A549 (cell line): Measurements from ENCODE around the gene LARGE1. TPM values are rescaled to one million over a fixed set of nuclear protein-coding genes. Genes with fewer than 3 reads are reported as not detected.

Experiments used
- ATAC-seq, 2 experiments: fragments of 200-7000 bp in 1 of 2; fragments of >200 bp in 1 of 2; cut with Nextera tagmentation in 1 of 2; cut with Tn5 transposase in 1 of 2; 3 replicates each; pipeline versions ENCODE4 v1.8.0 to v1.9.1; 2018 to 2020; ENCODE audit warnings: mild to moderate bottlenecking in 1 of 2, moderate library complexity in 1 of 2
- CTCF ChIA-PET: fragments of 300-600 bp; sonication (Branson Sonifier 250); formaldehyde crosslinking; extraction: SDS; loops from one replicate; lab custom pipeline; 2021; ENCODE audit warnings: antibody characterized with exemption, inconsistent platforms; lab: Yijun Ruan, JAX
- POLR2A ChIA-PET: fragments of 350-600 bp; formaldehyde crosslinking; extraction: SDS; loops from one replicate; lab custom pipeline; 2021; ENCODE audit warnings: antibody characterized with exemption, inconsistent platforms; lab: Yijun Ruan, JAX
- DNase-seq, 2 experiments: peaks; one replicate each; pipeline versions ENCODE4 v3.0.0 to v3.0.0-alpha.2; 2011 to 2016; ENCODE audit warnings: low read depth in 1 of 2, low spot score in 1 of 2
- FAIRE-seq: peaks from 2 replicates; lab custom pipeline; 2011; peaks lifted over from hg19 to GRCh38; lab: Jason Lieb, UNC
- H3K27ac ChIP-seq, 2 experiments: fragments of >200 bp; sonication (Bioruptor Twin); formaldehyde crosslinking; 3 replicates each; pipeline ENCODE4 v1.5.1; 2016 to 2017
- H3K4me1 ChIP-seq: fragments of >200 bp; sonication (Bioruptor Twin); formaldehyde crosslinking; 3 replicates; pipeline ENCODE4 v1.6.1; 2016
- H3K4me2 ChIP-seq: fragments of >200 bp; sonication (Bioruptor Twin); formaldehyde crosslinking; 3 replicates; pipeline ENCODE4 v1.6.1; 2016
- H3K4me3 ChIP-seq: fragments of >200 bp; sonication (Bioruptor Twin); formaldehyde crosslinking; 3 replicates; pipeline ENCODE4 v1.5.1; 2016
- H3K9me3 ChIP-seq: fragments of >200 bp; sonication (Bioruptor Twin); formaldehyde crosslinking; 3 replicates; pipeline ENCODE4 v1.6.1; 2016
- BHLHE40 ChIP-seq: IDR thresholded peaks from 2 replicates; pipeline ENCODE4 v1.6.1; 2012; ENCODE audit warnings: low read depth, low read length, inconsistent platforms
- CBX2 ChIP-seq: fragments of 200-600 bp; sonication (generic); IDR thresholded peaks from 2 replicates; pipeline ENCODE4 v1.6.1; 2016; ENCODE audit warnings: low read depth, mild to moderate bottlenecking, borderline replicate concordance
- EHMT2 ChIP-seq: fragments of 200-600 bp; sonication (generic); IDR thresholded peaks from 2 replicates; pipeline ENCODE4 v1.6.1; 2016; ENCODE audit warnings: antibody characterized with exemption, low read depth, mild to moderate bottlenecking, moderate library complexity
- ESRRA ChIP-seq: fragments of 150-350 bp; IDR thresholded peaks from 2 replicates; pipeline ENCODE4 v1.6.1; 2014; ENCODE audit warnings: mild to moderate bottlenecking, low read length, borderline replicate concordance
- GATA3 ChIP-seq: IDR thresholded peaks from 2 replicates; pipeline ENCODE4 v1.6.1; 2012; ENCODE audit warnings: borderline replicate concordance
- HOXA7 ChIP-seq: fragments of 250-450 bp; sonication (Bioruptor Pico); IDR thresholded peaks from 2 replicates; pipeline ENCODE4 v1.5.0; 2020; ENCODE audit warnings: mild to moderate bottlenecking, moderate library complexity
- HOXB13 ChIP-seq: fragments of 250-450 bp; sonication (Bioruptor Pico); IDR thresholded peaks from 2 replicates; pipeline ENCODE4 v1.5.0; 2020; ENCODE audit warnings: low read depth, mild to moderate bottlenecking, moderate library complexity
- HOXB5 ChIP-seq: fragments of 250-450 bp; sonication (Bioruptor Pico); IDR thresholded peaks from 2 replicates; pipeline ENCODE4 v1.5.0; 2020; ENCODE audit warnings: mild to moderate bottlenecking, moderate library complexity
- JUN ChIP-seq, 2 experiments: fragments of >200 bp; sonication (Bioruptor Twin); formaldehyde crosslinking; IDR thresholded peaks; 2 replicates in 1 of 2; 3 replicates in 1 of 2; pipeline ENCODE4 v1.6.1; 2016 to 2017
- JUNB ChIP-seq: fragments of >200 bp; sonication (Bioruptor Twin); formaldehyde crosslinking; IDR thresholded peaks from 2 replicates; pipeline ENCODE4 v1.6.1; 2016
- MAZ ChIP-seq: fragments of 150-350 bp; IDR thresholded peaks from 2 replicates; pipeline ENCODE4 v1.6.1; 2014; ENCODE audit warnings: antibody characterized with exemption, low read depth, low read length, borderline replicate concordance
- PHF8 ChIP-seq: fragments of 200-600 bp; sonication (generic); IDR thresholded peaks from 2 replicates; pipeline ENCODE4 v1.6.1; 2016; ENCODE audit warnings: low read depth, mild to moderate bottlenecking, antibody characterized with exemption, moderate library complexity, borderline replicate concordance
- POLR2AphosphoS2 ChIP-seq: conservative IDR thresholded peaks from 2 replicates; pipeline ENCODE4 v1.6.1; 2012; ENCODE audit warnings: low read length, improper control_type of control experiment, inconsistent platforms
- RFX5 ChIP-seq: fragments of 450-650 bp; IDR thresholded peaks from 2 replicates; pipeline ENCODE4 v1.7.1; 2014; ENCODE audit warnings: antibody characterized with exemption, mild to moderate bottlenecking, moderate library complexity
- RNF2 ChIP-seq: fragments of 200-600 bp; sonication (generic); IDR thresholded peaks from 2 replicates; pipeline ENCODE4 v1.6.1; 2016; ENCODE audit warnings: low read depth, mild to moderate bottlenecking, antibody characterized with exemption, moderate library complexity, borderline replicate concordance
- SREBF2 ChIP-seq: fragments of 450-650 bp; IDR thresholded peaks from 2 replicates; pipeline ENCODE4 v1.6.1; 2014; ENCODE audit warnings: mild to moderate bottlenecking, moderate library complexity
- ZNF302 ChIP-seq: fragments of 250-450 bp; sonication (Bioruptor Pico); IDR thresholded peaks from 2 replicates; pipeline ENCODE4 v1.9.0; 2021; ENCODE audit warnings: inconsistent platforms, mild to moderate bottlenecking, moderate library complexity
- ZSCAN20 ChIP-seq: fragments of 250-450 bp; sonication (Bioruptor Pico); IDR thresholded peaks from 2 replicates; pipeline ENCODE4 v1.8.0; 2022; ENCODE audit warnings: mild to moderate bottlenecking, moderate library complexity
- WGBS: methylation state at CpG from one replicate; pipeline ENCODE4 v1.1.6; 2017; ENCODE audit errors: missing lambda C conversion rate; 5-methylcytosine and 5-hydroxymethylcytosine counted together
- polyA plus RNA-seq, 4 experiments: library from polyadenylated mRNA; depleted of rRNA in 3 of 4; stranded (reverse); fragments of >200 nt; fragmentation: RNase III in 1 of 4; extraction: RNeasy Plus Mini Kit Qiagen cat#74134 plus additional on column Dnase treatment in 1 of 4; gene quantifications; 2 replicates in 3 of 4; 3 replicates in 1 of 4; pipeline ENCODE4 v1.2.3, GENCODE V29; 2011 to 2017
- TF ChIP-seq, protein P1 (sequence below): IDR thresholded peaks from 2 replicates; pipeline ENCODE4 v1.6.1; 2012
- TF ChIP-seq, protein P2 (sequence below): IDR thresholded peaks from 2 replicates; pipeline ENCODE4 v1.6.1; 2012; ENCODE audit warnings: low read depth, borderline replicate concordance
- TF ChIP-seq, protein P3 (sequence below): fragments of 450-650 bp; IDR thresholded peaks from 2 replicates; pipeline ENCODE4 v1.6.1; 2014; ENCODE audit warnings: antibody characterized with exemption
- TF ChIP-seq, protein P4 (sequence below): fragments of >200 bp; sonication (Bioruptor Twin); formaldehyde crosslinking; IDR thresholded peaks from 2 replicates; pipeline ENCODE4 v1.6.1; 2016
- TF ChIP-seq, protein P5 (sequence below): fragments of 250-450 bp; sonication (Bioruptor Pico); IDR thresholded peaks from 2 replicates; pipeline ENCODE4 v1.5.0; 2020; ENCODE audit warnings: low read depth, mild to moderate bottlenecking, moderate library complexity

The LARGE1 gene
- polyA plus RNA-seq, 2 of the 4 experiments (the other 2 are of a cell fraction), result 2.7 to 5.8 TPM

DNA sequence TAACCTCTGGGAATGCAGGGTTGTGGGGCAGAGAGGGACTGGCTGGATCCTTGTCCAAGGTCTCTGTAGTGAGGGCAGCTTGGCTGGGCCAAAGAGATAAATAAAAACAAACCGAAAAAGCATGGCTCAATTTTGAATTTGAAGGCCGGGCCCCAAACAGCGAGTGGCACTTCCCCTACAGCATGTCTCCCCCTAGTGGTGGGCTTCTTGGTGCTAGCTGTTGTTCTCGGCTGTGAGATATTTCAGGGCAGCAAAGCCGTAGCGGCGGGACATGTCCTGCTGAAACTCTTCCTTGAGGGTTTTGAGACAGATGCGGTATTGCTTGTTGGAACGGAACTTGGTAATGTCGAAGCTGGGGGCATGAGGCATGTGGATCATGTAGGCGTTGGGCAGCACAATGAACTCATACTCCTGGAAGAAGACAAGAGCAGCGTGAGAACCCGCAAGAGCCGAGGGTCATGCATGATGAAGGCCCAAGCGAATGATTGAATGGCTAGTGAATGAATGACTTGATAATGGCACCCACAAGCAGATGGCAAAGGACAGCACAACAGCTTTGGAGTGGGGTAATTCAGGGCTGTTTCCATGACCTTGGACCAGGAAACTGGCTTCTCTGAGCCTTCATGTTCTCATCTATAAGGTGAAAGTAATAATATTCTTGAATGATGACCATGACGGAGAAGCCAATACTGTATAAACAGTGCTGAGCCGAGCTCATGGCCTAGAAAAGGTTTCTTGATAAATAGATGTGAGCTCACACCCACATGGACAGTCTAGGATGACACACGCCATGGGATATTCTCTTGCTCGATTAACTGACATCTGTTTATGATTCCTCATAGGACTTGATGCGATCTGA is 645.8 kb downstream of the LARGE1 start:
- FAIRE-seq (no peak), DNase-seq (peak in 1 of 2 experiments; percentile 22), ATAC-seq (peak in 1 of 2 experiments; percentile 47; a peak in 1 of 6 replicates)
- ChIA-PET POLR2A (no interaction called here), CTCF (interaction anchor here (0.9 to 2.4 kb wide), 4 partner anchors 9 to 284 kb away, joined by 3 to 6 read pairs (median 3); no protein-coding TSS in a partner anchor)
- TF ChIP-seq MAZ (no peak), ZSCAN20 (CRISPR knock-in tag) (no peak), ZNF302 (CRISPR knock-in tag) (no peak), RNF2 (no peak), POLR2AphosphoS2 (no peak), EHMT2 (no peak), BHLHE40 (no peak), HOXA7 (no peak)
- TF ChIP-seq, protein P1, sequence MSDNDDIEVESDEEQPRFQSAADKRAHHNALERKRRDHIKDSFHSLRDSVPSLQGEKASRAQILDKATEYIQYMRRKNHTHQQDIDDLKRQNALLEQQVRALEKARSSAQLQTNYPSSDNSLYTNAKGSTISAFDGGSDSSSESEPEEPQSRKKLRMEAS, result no peak
- Histone ChIP-seq H3K27ac (no peak overlapping the region), H3K4me2 (no peak overlapping the region), H3K4me3 (no peak overlapping the region), H3K9me3 (no peaks in the 10 kb centered on the region), H3K4me1 (peaks cover 8% of the 10 kb centered on the region; the same call in 1 of the 3 replicates)
- 75% methylated on average over 17 of the region's 20 CpGs for WGBS

DNA sequence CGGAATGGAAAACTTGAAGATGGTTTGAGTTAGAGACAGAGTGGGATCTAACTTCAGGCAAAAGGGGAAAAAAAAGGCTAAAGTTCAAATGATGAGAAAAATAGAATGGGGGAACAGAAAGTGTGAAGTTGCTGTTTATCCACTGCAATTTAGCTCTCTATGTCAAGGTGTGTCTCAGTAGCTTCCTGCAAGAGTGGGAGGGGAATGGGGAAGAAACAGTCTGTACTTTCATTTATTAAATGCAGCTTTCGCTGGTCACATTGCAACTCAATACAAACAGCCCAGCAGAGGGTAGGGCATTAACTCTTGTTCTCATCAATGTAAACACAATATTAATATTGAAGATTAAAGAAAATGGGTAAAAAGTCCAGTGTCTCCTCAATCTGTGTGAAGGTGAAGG is 647.4 kb downstream of the LARGE1 start:
- ChIA-PET POLR2A (no interaction called here), CTCF (interaction anchor here (2.4 kb wide), 1 partner anchor 8 kb away, joined by 6 read pairs; no protein-coding TSS in a partner anchor)
- Histone ChIP-seq H3K27ac (no peak overlapping the region), H3K4me3 (no peak overlapping the region), H3K4me1 (peaks cover 8% of the 10 kb centered on the region; the same call in 1 of the 3 replicates), H3K4me2 (no peak overlapping the region), H3K9me3 (no peaks in the 10 kb centered on the region)
- no peak for DNase-seq
- 81% methylated on average over 2 of the region's 2 CpGs for WGBS
- no peak for FAIRE-seq
- ATAC-seq, result no peak
- TF ChIP-seq ESRRA, result no peak
- TF ChIP-seq, protein P2, sequence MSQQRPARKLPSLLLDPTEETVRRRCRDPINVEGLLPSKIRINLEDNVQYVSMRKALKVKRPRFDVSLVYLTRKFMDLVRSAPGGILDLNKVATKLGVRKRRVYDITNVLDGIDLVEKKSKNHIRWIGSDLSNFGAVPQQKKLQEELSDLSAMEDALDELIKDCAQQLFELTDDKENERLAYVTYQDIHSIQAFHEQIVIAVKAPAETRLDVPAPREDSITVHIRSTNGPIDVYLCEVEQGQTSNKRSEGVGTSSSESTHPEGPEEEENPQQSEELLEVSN, result no peak
- no peak for TF ChIP-seq SREBF2
- TF ChIP-seq, protein P3, sequence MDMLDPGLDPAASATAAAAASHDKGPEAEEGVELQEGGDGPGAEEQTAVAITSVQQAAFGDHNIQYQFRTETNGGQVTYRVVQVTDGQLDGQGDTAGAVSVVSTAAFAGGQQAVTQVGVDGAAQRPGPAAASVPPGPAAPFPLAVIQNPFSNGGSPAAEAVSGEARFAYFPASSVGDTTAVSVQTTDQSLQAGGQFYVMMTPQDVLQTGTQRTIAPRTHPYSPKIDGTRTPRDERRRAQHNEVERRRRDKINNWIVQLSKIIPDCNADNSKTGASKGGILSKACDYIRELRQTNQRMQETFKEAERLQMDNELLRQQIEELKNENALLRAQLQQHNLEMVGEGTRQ, result no peak
- TF ChIP-seq JUN (IDR thresholded peaks at IDR 0.05), result no peak
- TF ChIP-seq HOXB13 (CRISPR knock-in tag), result no peak
- TF ChIP-seq, protein P1, result no peak
- TF ChIP-seq ZNF302 (CRISPR knock-in tag), result no peak
- TF ChIP-seq HOXA7, result no peak
- no peak for TF ChIP-seq CBX2
- no peak for TF ChIP-seq PHF8
- TF ChIP-seq HOXB5 (CRISPR knock-in tag), result no peak
- no peak for TF ChIP-seq GATA3
- no peak for TF ChIP-seq MAZ
- TF ChIP-seq, protein P4, sequence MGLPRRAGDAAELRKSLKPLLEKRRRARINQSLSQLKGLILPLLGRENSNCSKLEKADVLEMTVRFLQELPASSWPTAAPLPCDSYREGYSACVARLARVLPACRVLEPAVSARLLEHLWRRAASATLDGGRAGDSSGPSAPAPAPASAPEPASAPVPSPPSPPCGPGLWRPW, result no peak
- no peak for TF ChIP-seq JUNB
- no peak for TF ChIP-seq RNF2
- TF ChIP-seq, protein P5, sequence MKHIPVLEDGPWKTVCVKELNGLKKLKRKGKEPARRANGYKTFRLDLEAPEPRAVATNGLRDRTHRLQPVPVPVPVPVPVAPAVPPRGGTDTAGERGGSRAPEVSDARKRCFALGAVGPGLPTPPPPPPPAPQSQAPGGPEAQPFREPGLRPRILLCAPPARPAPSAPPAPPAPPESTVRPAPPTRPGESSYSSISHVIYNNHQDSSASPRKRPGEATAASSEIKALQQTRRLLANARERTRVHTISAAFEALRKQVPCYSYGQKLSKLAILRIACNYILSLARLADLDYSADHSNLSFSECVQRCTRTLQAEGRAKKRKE, result no peak
- TF ChIP-seq RFX5, result no peak
- TF ChIP-seq, all 56 proteins: peak for 0
